Pulmonary artery endothelial cell (primary cell): ENCODE measurements around the gene MCM5. TPM values are rescaled to one million over a fixed set of nuclear protein-coding genes. Genes with fewer than 3 reads are reported as not detected.

Source experiments
- DNase-seq: peaks from one replicate; pipeline ENCODE4 v3.0.0-alpha.2; 2011; ENCODE audit warnings: low read depth, low spot score
- total RNA-seq: library from RNA; depleted of rRNA; stranded (reverse); fragments of >200 nt; gene quantifications from 2 replicates; pipeline ENCODE4 v1.2.3, GENCODE V29; 2014

Gene MCM5
- 99.3 and 178 TPM in 2 replicates for total RNA-seq

GRCh38 chr22:35399678-35400500 lies at the start of gene MCM5:
Gene MCM5, plus strand, starts transcription at chr22:35400140. Its CDS starts 299 bp downstream, at chr22:35400439.
- DNase-seq = peak; percentile 92

- DNase-seq = peak; percentile 71
Observed at GRCh38 chr22:35350539-35351503, 49.1 kb upstream of the MCM5 start.

- DNase-seq = no peak
Observed at GRCh38 chr22:35352214-35353111, 47.5 kb upstream of the MCM5 start.

- DNase-seq = no peak
Observed at GRCh38 chr22:35353318-35353717, 46.6 kb upstream of the MCM5 start.

GRCh38 chr22:35354068-35354467 lies 45.9 kb upstream of the MCM5 start:
- no peak for DNase-seq

- DNase-seq = no peak
Observed at GRCh38 chr22:35357883-35358621, 41.9 kb upstream of the MCM5 start.

- no peak for DNase-seq
Observed at GRCh38 chr22:35359380-35360065, 40.4 kb upstream of the MCM5 start.

- no peak for DNase-seq
Observed at GRCh38 chr22:35361001-35361558, 38.9 kb upstream of the MCM5 start.

- no peak for DNase-seq
Observed at GRCh38 chr22:35363566-35364086, 36.3 kb upstream of the MCM5 start.

GRCh38 chr22:35364230-35364629 lies 35.7 kb upstream of the MCM5 start:
- DNase-seq = peak; percentile 58

GRCh38 chr22:35367331-35367886 lies 32.5 kb upstream of the MCM5 start:
- DNase-seq = no peak

- no peak for DNase-seq
Observed at GRCh38 chr22:35368386-35368785, 31.6 kb upstream of the MCM5 start.

GRCh38 chr22:35369996-35370395 lies 29.9 kb upstream of the MCM5 start:
- DNase-seq = no peak

GRCh38 chr22:35373781-35374180 lies 26.2 kb upstream of the MCM5 start:
- no peak for DNase-seq

- DNase-seq = no peak
Observed at GRCh38 chr22:35375031-35375430, 24.9 kb upstream of the MCM5 start.

- DNase-seq = no peak
Observed at GRCh38 chr22:35375526-35375925, 24.4 kb upstream of the MCM5 start.

GRCh38 chr22:35376728-35377472 lies 23.0 kb upstream of the MCM5 start:
- DNase-seq = peak; percentile 98

- no peak for DNase-seq
Observed at GRCh38 chr22:35377735-35378134, 22.2 kb upstream of the MCM5 start.
